Brain microvascular endothelial cell (primary cell): ENCODE measurements around the gene AATF.
A peak's percentile ranks its signal among the peaks of the same experiment; 100 is the strongest.

Experiments
- DNase-seq: peaks from one replicate; pipeline ENCODE4 v3.0.0-alpha.2; 2020
- H3K27ac ChIP-seq: fragments of 250-450 bp; sonication (Bioruptor Pico); 2 replicates; pipeline ENCODE4 v1.5.1; 2020; ENCODE audit warnings: mild to moderate bottlenecking, moderate library complexity
- H3K27me3 ChIP-seq: fragments of 250-450 bp; sonication (Bioruptor Pico); replicated peaks from 2 replicates; pipeline ENCODE4 v1.5.1; 2020; ENCODE audit warnings: mild to moderate bottlenecking
- H3K36me3 ChIP-seq: fragments of 250-450 bp; sonication (Bioruptor Pico); replicated peaks from 2 replicates; pipeline ENCODE4 v1.5.1; 2020; ENCODE audit warnings: mild to moderate bottlenecking
- H3K4me3 ChIP-seq: 2 replicates; pipeline ENCODE4 v1.5.1; 2011; ENCODE audit warnings: low read depth, mild to moderate bottlenecking, control low read depth, low read length, moderate library complexity
- CTCF ChIP-seq: IDR thresholded peaks from 2 replicates; pipeline ENCODE4 v1.5.1; 2011; ENCODE audit warnings: low read depth, mild to moderate bottlenecking, moderate library complexity, low read length, control low read depth, inconsistent platforms; ENCODE audit errors: missing control alignments
- in situ Hi-C: cut with HindIII; loops from 2 replicates; pipeline ENCODE4 v1.10.0; 2017; ENCODE audit warnings: low sequenced_read_pairs, low pct_ligation_motif_present

Gene AATF

DNA sequence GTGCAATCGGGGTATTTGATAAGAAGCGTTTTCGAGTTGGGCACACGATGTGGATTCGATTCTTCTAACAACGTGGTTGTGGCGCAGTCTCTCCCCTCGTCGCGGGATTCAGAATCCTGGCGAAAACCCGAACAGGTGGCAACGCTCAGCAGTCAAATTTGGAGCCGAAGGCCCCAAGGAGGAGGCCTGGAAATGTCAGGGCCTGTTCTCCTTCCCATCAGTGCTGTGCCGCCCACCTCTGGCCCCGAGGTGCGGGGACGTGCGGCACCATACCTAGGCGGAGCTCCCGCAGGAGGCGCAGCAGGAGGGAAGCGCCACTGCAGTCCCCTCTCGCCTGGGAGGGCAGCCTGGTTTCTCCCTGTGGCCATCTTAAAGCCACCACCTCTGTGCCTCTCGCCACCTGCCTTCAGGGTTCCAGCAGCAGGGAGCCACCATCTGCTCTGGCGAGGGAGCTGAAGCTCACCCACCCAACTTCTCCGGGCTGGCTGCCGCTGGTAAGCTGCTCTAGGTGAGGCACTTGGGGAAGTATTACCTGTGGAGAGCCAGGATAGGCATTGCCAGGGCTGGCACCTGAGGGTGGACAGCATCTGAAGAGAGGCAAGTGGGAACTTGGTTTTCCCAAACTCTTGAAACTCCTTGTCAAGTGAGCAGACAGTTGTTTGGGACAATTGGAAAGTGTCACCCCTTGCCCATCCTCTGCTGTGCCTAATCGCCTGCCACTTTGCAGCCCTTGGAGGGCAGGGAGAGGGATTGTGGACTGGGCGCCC is 2.6 kb upstream of the AATF start:
- H3K4me3 ChIP-seq: no peak overlapping the region
- DNase-seq: no peak
- in situ Hi-C loops: no loop called here
- no peak for TF ChIP-seq CTCF
- no peak overlapping the region for H3K27ac ChIP-seq
- H3K36me3 ChIP-seq: no peaks in the 10 kb centered on the region
- H3K27me3 ChIP-seq: peaks cover 66% of the 10 kb centered on the region

- TF ChIP-seq CTCF: no peak
- H3K27ac ChIP-seq: no peak overlapping the region
- H3K27me3 ChIP-seq: peaks cover 61% of the 10 kb centered on the region
- H3K36me3 ChIP-seq: peaks cover under 1% of the 10 kb centered on the region
- H3K4me3 ChIP-seq: no peak overlapping the region
- DNase-seq: no peak
- in situ Hi-C loops: no loop called here
These were observed 2.0 kb upstream of the AATF start for GRCh38 chr17:36946726-36947091.

- in situ Hi-C loops: no loop called here
- Histone ChIP-seq H3K27ac (no peak overlapping the region), H3K36me3 (peaks cover 12% of the 10 kb centered on the region)
These were observed 635 bp upstream of the AATF start for GRCh38 chr17:36947922-36948716.

DNA sequence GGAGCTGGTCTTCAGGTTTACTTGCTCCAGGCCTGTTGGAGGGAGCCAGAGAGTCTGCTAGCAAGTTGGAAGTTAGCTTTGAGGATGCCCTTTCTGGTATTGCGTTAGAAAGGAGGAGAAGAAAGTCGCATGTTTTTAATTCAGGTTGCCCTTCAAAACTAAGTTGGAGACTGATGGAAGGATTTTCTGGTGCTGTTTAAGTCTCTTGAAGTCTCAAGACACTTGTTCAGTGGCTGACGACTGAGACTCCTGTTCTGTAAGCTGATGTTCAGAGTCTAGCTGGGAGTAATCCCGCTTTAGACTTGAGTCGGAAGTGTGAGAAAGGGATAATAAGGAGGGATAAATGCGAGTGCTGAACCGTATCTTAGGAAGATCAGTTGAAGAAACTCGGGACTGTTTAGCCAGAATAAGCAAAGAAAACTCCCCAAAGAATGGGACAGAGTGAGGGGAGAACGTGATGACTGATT is 740 bp downstream of the AATF start:
- peak overlapping the region; percentile 87 for H3K4me3 ChIP-seq
- in situ Hi-C loops: no loop called here
- peaks cover 20% of the 10 kb centered on the region for H3K36me3 ChIP-seq
- H3K27ac ChIP-seq: peak overlapping the region; percentile 69
- no peak for DNase-seq
- peaks cover 35% of the 10 kb centered on the region for H3K27me3 ChIP-seq
- TF ChIP-seq CTCF: peak; percentile 15

More at GRCh38 chr17:36947922-36948716, 635 bp upstream of the AATF start:
- no peak for TF ChIP-seq CTCF
- Histone ChIP-seq H3K4me3 (peak overlapping the region; percentile 87), H3K27me3 (peaks cover 46% of the 10 kb centered on the region)
- peak; percentile 18 for DNase-seq

DNA sequence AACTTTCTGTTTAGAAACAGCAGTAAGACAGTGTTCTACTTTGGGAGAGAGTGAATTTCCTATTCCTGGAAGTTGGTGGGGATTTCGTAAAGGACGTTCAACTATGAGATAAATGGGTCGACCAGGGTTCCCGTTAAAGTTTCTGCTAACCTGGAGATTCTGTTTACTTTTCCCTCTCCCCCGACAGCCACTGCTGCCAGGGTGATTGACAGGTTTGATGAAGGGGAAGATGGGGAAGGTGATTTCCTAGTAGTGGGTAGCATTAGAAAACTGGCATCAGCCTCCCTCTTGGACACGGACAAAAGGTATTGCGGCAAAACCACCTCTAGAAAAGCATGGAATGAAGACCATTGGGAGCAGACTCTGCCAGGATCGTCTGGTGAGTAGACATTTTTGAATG is 1.3 kb downstream of the AATF start:
- peaks cover 30% of the 10 kb centered on the region for H3K27me3 ChIP-seq
- peak overlapping the region; percentile 87 for H3K4me3 ChIP-seq
- H3K27ac ChIP-seq: no peak overlapping the region
- no peak for TF ChIP-seq CTCF
- no peak for DNase-seq
- in situ Hi-C loops: no loop called here
- peaks cover 22% of the 10 kb centered on the region for H3K36me3 ChIP-seq
